Endothelial cell of umbilical vein (primary cell): ENCODE measurements around the gene BBS2. TPM values are rescaled to one million over a fixed set of nuclear protein-coding genes. Genes with fewer than 3 reads are reported as not detected.

Experiments used
- BruUV-seq: library from RNA; stranded (reverse); fragments of 400-500 nt; replicated peaks from 2 replicates; lab custom pipeline; 2021; lab: Mats Ljungman, UMichigan
- CTCF ChIA-PET: fragments of 300-600, 350-600 bp; sonication (Branson Sonifier 250); formaldehyde crosslinking; loops from one replicate; lab custom pipeline; 2021; ENCODE audit warnings: antibody characterized with exemption, inconsistent platforms; lab: Charles Lee
- POLR2A ChIA-PET: fragments of 300-600, 350-600 bp; sonication (Branson Sonifier 250); formaldehyde crosslinking; loops from one replicate; lab custom pipeline; 2021; ENCODE audit warnings: antibody characterized with exemption, inconsistent platforms; lab: Charles Lee
- DNase-seq: peaks from one replicate; pipeline ENCODE4 v3.0.0-alpha.2; 2011; ENCODE audit warnings: low read depth, low spot score
- FAIRE-seq: peaks from 2 replicates; lab custom pipeline; 2011; peaks lifted over from hg19 to GRCh38; lab: Jason Lieb, UNC
- H2AFZ ChIP-seq: 2 replicates; pipeline ENCODE4 v1.6.0; 2012; ENCODE audit warnings: low read depth, low read length, control low read depth, inconsistent platforms
- H3K27ac ChIP-seq: 2 replicates; pipeline ENCODE4 v1.5.1; 2011; ENCODE audit warnings: low read depth, mild to moderate bottlenecking, control low read depth, low read length, moderate library complexity; ENCODE audit not compliant: insufficient read depth
- H3K27me3 ChIP-seq, 2 experiments: 2 replicates each; pipeline versions ENCODE4 v1.6.0 to v1.6.1; 2011; ENCODE audit warnings: low read length in 2 of 2, mixed read lengths in 1 of 2; ENCODE audit not compliant: control insufficient read depth in 2 of 2, insufficient read depth in 2 of 2
- H3K36me3 ChIP-seq, 2 experiments: 2 replicates in 1 of 2; 3 replicates in 1 of 2; pipeline ENCODE4 v1.5.1; 2011; ENCODE audit warnings: low read length in 2 of 2, mild to moderate bottlenecking in 1 of 2, moderate library complexity in 1 of 2; ENCODE audit not compliant: control insufficient read depth in 2 of 2, insufficient read depth in 2 of 2; ENCODE audit errors: extremely low read depth in 1 of 2
- H3K4me1 ChIP-seq: 3 replicates; pipeline ENCODE4 v1.5.1; 2011; ENCODE audit warnings: mild to moderate bottlenecking, low read length; ENCODE audit not compliant: control insufficient read depth, insufficient read depth; ENCODE audit errors: extremely low read depth
- H3K4me2 ChIP-seq: 2 replicates; pipeline ENCODE4 v1.6.1; 2011; ENCODE audit warnings: low read length, control low read depth, mixed read lengths; ENCODE audit not compliant: insufficient read depth
- H3K4me3 ChIP-seq, 3 experiments: fragments of 200-600 bp in 1 of 3; sonication (generic), shearing (Covaris generic) in 1 of 3; replicated peaks in 1 of 3; 2 replicates each; pipeline ENCODE4 v1.5.1; 2011 to 2016; ENCODE audit warnings: control low read depth in 3 of 3, low read length in 3 of 3, mild to moderate bottlenecking in 2 of 3, inconsistent platforms in 1 of 3, low read depth in 1 of 3, moderate library complexity in 1 of 3; ENCODE audit not compliant: insufficient read depth in 1 of 3
- H3K79me2 ChIP-seq: 2 replicates; pipeline ENCODE4 v1.6.0; 2012; ENCODE audit warnings: low read length, inconsistent platforms; ENCODE audit not compliant: control insufficient read depth, insufficient read depth
- H3K9ac ChIP-seq: replicated peaks from 2 replicates; pipeline ENCODE3; 2011; ENCODE audit warnings: low read length, control low read depth; ENCODE audit not compliant: insufficient read depth; ENCODE audit errors: extremely low read depth
- H3K9me1 ChIP-seq: replicated peaks from 3 replicates; pipeline ENCODE4 v1.6.0; 2011; ENCODE audit warnings: mild to moderate bottlenecking, low read length; ENCODE audit not compliant: control insufficient read depth, insufficient read depth; ENCODE audit errors: extremely low read depth
- H3K9me3 ChIP-seq: replicated peaks from 2 replicates; pipeline ENCODE4 v1.5.1; 2012; ENCODE audit warnings: low read length, inconsistent platforms; ENCODE audit not compliant: control insufficient read depth, insufficient read depth
- H4K20me1 ChIP-seq: replicated peaks from 2 replicates; pipeline ENCODE3; 2011; ENCODE audit warnings: mild to moderate bottlenecking, low read length; ENCODE audit not compliant: control insufficient read depth, insufficient read depth; ENCODE audit errors: extremely low read depth
- CTCF ChIP-seq, 2 donors: IDR thresholded peaks; 1 replicate in 1 of 2; 2 replicates in 1 of 2; pipeline ENCODE4 v1.5.1; 2011; ENCODE audit warnings: low read length in 2 of 2, mild to moderate bottlenecking in 2 of 2, moderate library complexity in 2 of 2, control low read depth in 1 of 2, inconsistent platforms in 1 of 2, low read depth in 1 of 2; ENCODE audit not compliant: insufficient read depth in 1 of 2; ENCODE audit errors: extremely low read depth in 1 of 2
- EZH2 ChIP-seq: IDR thresholded peaks from 2 replicates; pipeline ENCODE4 v1.6.1; 2012; ENCODE audit warnings: borderline replicate concordance, low read depth, mild to moderate bottlenecking, moderate library complexity, low read length, inconsistent platforms; ENCODE audit not compliant: severe bottlenecking
- FOS ChIP-seq: IDR thresholded peaks from 2 replicates; pipeline ENCODE4 v1.6.1; 2011; ENCODE audit warnings: mild to moderate bottlenecking, low read length, moderate library complexity, borderline replicate concordance; ENCODE audit not compliant: insufficient read depth
- GATA2 ChIP-seq: IDR thresholded peaks from 2 replicates; pipeline ENCODE4 v1.7.0; 2011; ENCODE audit warnings: low read depth, mild to moderate bottlenecking, moderate library complexity, mixed read lengths, low read length; ENCODE audit not compliant: insufficient read length, insufficient read depth
- JUN ChIP-seq: IDR thresholded peaks from 2 replicates; pipeline ENCODE4 v1.6.1; 2011; ENCODE audit warnings: borderline replicate concordance, low read depth; ENCODE audit not compliant: insufficient read length, insufficient read depth
- MAX ChIP-seq: IDR thresholded peaks from 2 replicates; pipeline ENCODE4 v1.6.1; 2011; ENCODE audit not compliant: insufficient read depth, insufficient read length
- MYC ChIP-seq: IDR thresholded peaks from one replicate; pipeline ENCODE4 v1.6.1; 2011; ENCODE audit warnings: mild to moderate bottlenecking, low read depth, low read length
- POLR2A ChIP-seq: IDR thresholded peaks from 2 replicates; pipeline ENCODE4 v1.6.1; 2012; ENCODE audit warnings: low read depth, mild to moderate bottlenecking, control low read depth, low read length
- POLR2AphosphoS5 ChIP-seq: IDR thresholded peaks from 2 replicates; pipeline ENCODE4 v1.6.1; 2012; ENCODE audit warnings: low read depth, mild to moderate bottlenecking, control low read depth, low read length, moderate library complexity; ENCODE audit not compliant: insufficient read depth
- dilution Hi-C: fragments of 300-500 bp; cut with MboI; formaldehyde crosslinking; loops from one replicate; pipeline ENCODE4 v1.15.0; 2019; ENCODE audit warnings: low sequenced_read_pairs; ENCODE audit not compliant: extremely low pct_ligation_motif_present
- intact Hi-C: fragments of 100-400 bp; cut with micrococcal nuclease; formaldehyde crosslinking; loops from one replicate; pipeline ENCODE4 v1.10.0; 2022
- polyA plus RNA-seq, 4 experiments: library from polyadenylated mRNA; depleted of rRNA in 3 of 4; stranded (reverse) in 3 of 4; unstranded in 1 of 4; fragments of >200 nt; gene quantifications; 2 replicates each; pipeline versions ENCODE4 v1.2.1 to v1.2.3, GENCODE V29; 2011 to 2012; ENCODE audit warnings: missing spikeins in 1 of 4
- total RNA-seq: library from RNA; stranded (reverse); gene quantifications from 2 replicates; pipeline ENCODE4 v1.2.3, GENCODE V29; 2021

BBS2 gene
- total and polyA plus RNA-seq, 2 donors (not counting 3 experiments of a cell fraction or from before 2014, with no cell fraction given) = 37.6 to 44.8 TPM

GRCh38 chr16:56549161-56549560, 29.3 kb upstream of the BBS2 start:
- H3K79me2 ChIP-seq = no peaks in the 10 kb centered on the region
- ChIA-PET POLR2A (no interaction called here), CTCF (interaction anchor here (1.1 to 2.7 kb wide), 2 partner anchors 27 to 211 kb away, joined by 3 to 10 read pairs; no protein-coding TSS in a partner anchor)
- no peaks in the 10 kb centered on the region for H3K9me1 ChIP-seq
- FAIRE-seq (no peak), DNase-seq (no peak)
- peaks cover 4% of the 10 kb centered on the region for H3K4me1 ChIP-seq
- H3K9me3 ChIP-seq = no peaks in the 10 kb centered on the region
- H3K27me3 ChIP-seq = peaks cover 4 to 8% of the 10 kb centered on the region in 2 experiments
- no peak overlapping the region for H3K4me2 ChIP-seq
- BruUV-seq = no TSS peak
- no peaks in the 10 kb centered on the region for H4K20me1 ChIP-seq
- H3K36me3 ChIP-seq = no peaks in the 10 kb centered on the region
- H3K9ac ChIP-seq = no peak overlapping the region
- intact Hi-C loops = no loop called here
- dilution Hi-C loops = no loop called here
- no peak overlapping the region for H3K4me3 ChIP-seq
- H3K27ac ChIP-seq = no peak overlapping the region
- no peak overlapping the region for H2AFZ ChIP-seq
- no peak for TF ChIP-seq POLR2A
- no peak for TF ChIP-seq GATA2
- TF ChIP-seq JUN = no peak
- no peak for TF ChIP-seq EZH2
- TF ChIP-seq MAX = no peak
- no peak for TF ChIP-seq CTCF (IDR thresholded peaks at IDR 0.05; ENCODE audit: extremely low read depth in 1 of 2, insufficient read depth in 1 of 2, low read depth in 1 of 2, low read length in 2 of 2)
- no peak for TF ChIP-seq POLR2AphosphoS5
- TF ChIP-seq FOS = no peak
- TF ChIP-seq MYC = no peak
